A549 (cell line): Measurements from ENCODE around the gene HECTD4. TPM values are rescaled to one million over a fixed set of nuclear protein-coding genes. Genes with fewer than 3 reads are reported as not detected.

Experiments
- ATAC-seq, 2 experiments: fragments of 200-7000 bp in 1 of 2; fragments of >200 bp in 1 of 2; cut with Nextera tagmentation in 1 of 2; cut with Tn5 transposase in 1 of 2; 3 replicates each; pipeline versions ENCODE4 v1.8.0 to v1.9.1; 2018 to 2020; ENCODE audit warnings: mild to moderate bottlenecking in 1 of 2, moderate library complexity in 1 of 2
- CTCF ChIA-PET: fragments of 300-600 bp; sonication (Branson Sonifier 250); formaldehyde crosslinking; extraction: SDS; loops from one replicate; lab custom pipeline; 2021; ENCODE audit warnings: antibody characterized with exemption, inconsistent platforms; lab: Yijun Ruan, JAX
- POLR2A ChIA-PET: fragments of 350-600 bp; formaldehyde crosslinking; extraction: SDS; loops from one replicate; lab custom pipeline; 2021; ENCODE audit warnings: antibody characterized with exemption, inconsistent platforms; lab: Yijun Ruan, JAX
- DNase-seq, 2 experiments: peaks; one replicate each; pipeline versions ENCODE4 v3.0.0 to v3.0.0-alpha.2; 2011 to 2016; ENCODE audit warnings: low read depth in 1 of 2, low spot score in 1 of 2
- FAIRE-seq: peaks from 2 replicates; lab custom pipeline; 2011; peaks lifted over from hg19 to GRCh38; lab: Jason Lieb, UNC
- H3K27ac ChIP-seq, 2 experiments: fragments of >200 bp; sonication (Bioruptor Twin); formaldehyde crosslinking; 3 replicates each; pipeline ENCODE4 v1.5.1; 2016 to 2017
- H3K4me1 ChIP-seq: fragments of >200 bp; sonication (Bioruptor Twin); formaldehyde crosslinking; 3 replicates; pipeline ENCODE4 v1.6.1; 2016
- H3K4me2 ChIP-seq: fragments of >200 bp; sonication (Bioruptor Twin); formaldehyde crosslinking; 3 replicates; pipeline ENCODE4 v1.6.1; 2016
- H3K4me3 ChIP-seq: fragments of >200 bp; sonication (Bioruptor Twin); formaldehyde crosslinking; 3 replicates; pipeline ENCODE4 v1.5.1; 2016
- H3K9me3 ChIP-seq: fragments of >200 bp; sonication (Bioruptor Twin); formaldehyde crosslinking; 3 replicates; pipeline ENCODE4 v1.6.1; 2016
- CEBPB ChIP-seq, 2 experiments: fragments of >200 bp in 1 of 2; sonication (Bioruptor Twin) in 1 of 2; formaldehyde crosslinking in 1 of 2; IDR thresholded peaks; 2 replicates each; pipeline ENCODE4 v1.6.1; 2012 to 2016
- CHD4 ChIP-seq: fragments of 200-600 bp; sonication (generic); IDR thresholded peaks from 2 replicates; pipeline ENCODE4 v1.6.1; 2016; ENCODE audit warnings: antibody characterized with exemption, mild to moderate bottlenecking, borderline replicate concordance
- EHMT2 ChIP-seq: fragments of 200-600 bp; sonication (generic); IDR thresholded peaks from 2 replicates; pipeline ENCODE4 v1.6.1; 2016; ENCODE audit warnings: antibody characterized with exemption, low read depth, mild to moderate bottlenecking, moderate library complexity
- EP300 ChIP-seq, 2 experiments: fragments of >200 bp; sonication (Bioruptor Twin); formaldehyde crosslinking; IDR thresholded peaks; 2 replicates in 1 of 2; 3 replicates in 1 of 2; pipeline ENCODE4 v1.6.1; 2016 to 2017
- FOSB ChIP-seq: fragments of 250-450 bp; sonication (Bioruptor Pico); IDR thresholded peaks from 2 replicates; pipeline ENCODE4 v1.5.0; 2020; ENCODE audit warnings: mild to moderate bottlenecking, moderate library complexity
- FOSL2 ChIP-seq, 2 experiments: fragments of 450-650 bp in 1 of 2; fragments of >200 bp in 1 of 2; sonication (Bioruptor Twin) in 1 of 2; formaldehyde crosslinking; IDR thresholded peaks; 2 replicates each; pipeline versions ENCODE4 v1.5.0 to v1.6.1; 2016 to 2020; ENCODE audit warnings: mild to moderate bottlenecking in 1 of 2, moderate library complexity in 1 of 2
- FOXS1 ChIP-seq: fragments of 250-450 bp; sonication (Bioruptor Pico); IDR thresholded peaks from 2 replicates; pipeline ENCODE4 v1.5.0; 2020; ENCODE audit warnings: mild to moderate bottlenecking, moderate library complexity
- HDAC2 ChIP-seq: fragments of 200-600 bp; sonication (generic); IDR thresholded peaks from 2 replicates; pipeline ENCODE4 v1.6.1; 2016
- HEYL ChIP-seq: fragments of 250-450 bp; sonication (Bioruptor Pico); IDR thresholded peaks from 2 replicates; pipeline ENCODE4 v1.8.0; 2021; ENCODE audit warnings: mild to moderate bottlenecking, moderate library complexity
- HOXB13 ChIP-seq: fragments of 250-450 bp; sonication (Bioruptor Pico); IDR thresholded peaks from 2 replicates; pipeline ENCODE4 v1.5.0; 2020; ENCODE audit warnings: low read depth, mild to moderate bottlenecking, moderate library complexity
- HOXB5 ChIP-seq: fragments of 250-450 bp; sonication (Bioruptor Pico); IDR thresholded peaks from 2 replicates; pipeline ENCODE4 v1.5.0; 2020; ENCODE audit warnings: mild to moderate bottlenecking, moderate library complexity
- KDM5A ChIP-seq: fragments of 200-600 bp; sonication (generic); IDR thresholded peaks from 2 replicates; pipeline ENCODE4 v1.6.1; 2016; ENCODE audit warnings: antibody characterized with exemption, mild to moderate bottlenecking
- MAFK ChIP-seq: fragments of 450-650 bp; IDR thresholded peaks from 2 replicates; pipeline ENCODE4 v1.6.1; 2014; ENCODE audit not compliant: partially characterized antibody
- MAZ ChIP-seq: fragments of 150-350 bp; IDR thresholded peaks from 2 replicates; pipeline ENCODE4 v1.6.1; 2014; ENCODE audit warnings: antibody characterized with exemption, low read depth, low read length, borderline replicate concordance
- NFE2L2 ChIP-seq: fragments of 150-350 bp; conservative IDR thresholded peaks from 2 replicates; pipeline ENCODE4 v1.6.1; 2014; ENCODE audit warnings: low read length
- NR3C1 ChIP-seq: fragments of >200 bp; sonication (Bioruptor Twin); formaldehyde crosslinking; IDR thresholded peaks from 3 replicates; pipeline ENCODE4 v1.6.1; 2017
- POLR2A ChIP-seq: IDR thresholded peaks from 2 replicates; pipeline ENCODE4 v1.6.1; 2012; ENCODE audit warnings: mild to moderate bottlenecking, low read length
- RCOR1 ChIP-seq: fragments of 150-350 bp; IDR thresholded peaks from 2 replicates; pipeline ENCODE4 v1.6.1; 2014; ENCODE audit warnings: antibody characterized with exemption, low read length, low read depth
- RFX5 ChIP-seq: fragments of 450-650 bp; IDR thresholded peaks from 2 replicates; pipeline ENCODE4 v1.7.1; 2014; ENCODE audit warnings: antibody characterized with exemption, mild to moderate bottlenecking, moderate library complexity
- SMC3 ChIP-seq: fragments of >200 bp; sonication (Bioruptor Twin); formaldehyde crosslinking; IDR thresholded peaks from 3 replicates; pipeline ENCODE4 v1.6.1; 2018; ENCODE audit warnings: inconsistent platforms
- SREBF2 ChIP-seq: fragments of 450-650 bp; IDR thresholded peaks from 2 replicates; pipeline ENCODE4 v1.6.1; 2014; ENCODE audit warnings: mild to moderate bottlenecking, moderate library complexity
- TFCP2L1 ChIP-seq: fragments of 250-450 bp; sonication (Bioruptor Pico); IDR thresholded peaks from 2 replicates; pipeline ENCODE4 v1.5.0; 2021; ENCODE audit warnings: mild to moderate bottlenecking
- ZC3H11A ChIP-seq: fragments of 450-650 bp; IDR thresholded peaks from 2 replicates; pipeline ENCODE4 v1.6.1; 2014; ENCODE audit warnings: antibody characterized with exemption, mild to moderate bottlenecking
- ZNF302 ChIP-seq: fragments of 250-450 bp; sonication (Bioruptor Pico); IDR thresholded peaks from 2 replicates; pipeline ENCODE4 v1.9.0; 2021; ENCODE audit warnings: inconsistent platforms, mild to moderate bottlenecking, moderate library complexity
- ZSCAN20 ChIP-seq: fragments of 250-450 bp; sonication (Bioruptor Pico); IDR thresholded peaks from 2 replicates; pipeline ENCODE4 v1.8.0; 2022; ENCODE audit warnings: mild to moderate bottlenecking, moderate library complexity
- WGBS: methylation state at CpG from one replicate; pipeline ENCODE4 v1.1.6; 2017; ENCODE audit errors: missing lambda C conversion rate; 5-methylcytosine and 5-hydroxymethylcytosine counted together
- polyA plus RNA-seq, 4 experiments: library from polyadenylated mRNA; depleted of rRNA in 3 of 4; stranded (reverse); fragments of >200 nt; fragmentation: RNase III in 1 of 4; extraction: RNeasy Plus Mini Kit Qiagen cat#74134 plus additional on column Dnase treatment in 1 of 4; gene quantifications; 2 replicates in 3 of 4; 3 replicates in 1 of 4; pipeline ENCODE4 v1.2.3, GENCODE V29; 2011 to 2017
- TF ChIP-seq, protein P1 (sequence below): fragments of >200 bp; sonication (Bioruptor Twin); formaldehyde crosslinking; IDR thresholded peaks from 2 replicates; pipeline ENCODE4 v1.6.1; 2016
- TF ChIP-seq, protein P2 (sequence below): IDR thresholded peaks from 2 replicates; pipeline ENCODE4 v1.6.1; 2012
- TF ChIP-seq, protein P3 (sequence below): IDR thresholded peaks from 2 replicates; pipeline ENCODE4 v1.6.1; 2012; ENCODE audit warnings: low read depth, borderline replicate concordance

The HECTD4 gene
- polyA plus RNA-seq, 2 of the 4 experiments (the other 2 are of a cell fraction) = 9.9 to 14.7 TPM

DNA sequence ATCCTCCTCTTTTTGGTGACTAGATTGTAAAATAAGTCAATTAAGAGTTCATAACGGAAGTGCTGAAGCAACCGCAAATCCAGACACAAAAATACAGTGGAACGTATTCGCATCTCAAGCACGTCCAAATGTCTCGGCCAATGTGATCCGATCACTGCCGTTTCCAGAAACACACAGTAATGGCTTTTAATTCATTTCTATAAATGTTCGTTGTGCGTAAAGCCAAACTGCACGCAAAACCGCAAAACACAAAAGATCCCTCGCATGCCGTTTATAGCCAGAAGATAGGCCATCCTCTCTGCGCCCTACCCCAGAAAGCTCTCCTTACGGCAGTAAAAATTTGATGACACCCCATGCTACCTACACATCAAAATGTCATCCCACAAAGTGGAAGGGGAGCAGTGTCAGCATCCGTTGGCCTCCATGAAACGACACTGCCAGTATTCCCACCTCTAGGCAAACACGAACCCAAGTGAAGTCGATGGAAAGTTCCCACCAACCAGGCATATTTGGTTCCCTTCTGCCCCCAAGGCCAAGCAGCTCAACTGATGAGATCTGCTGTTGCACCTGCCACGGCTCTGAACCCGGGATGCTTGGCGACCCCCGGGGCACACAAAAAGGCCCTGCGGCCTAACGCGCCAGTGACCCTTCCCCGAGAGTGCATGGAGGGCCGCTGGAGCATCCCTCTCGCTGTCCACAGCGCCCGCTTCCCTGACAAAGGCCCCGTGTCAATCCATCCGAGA lies 1.4 kb downstream of the HECTD4 start:
- H3K9me3 ChIP-seq = no peaks in the 10 kb centered on the region
- DNase-seq (no peak), FAIRE-seq (no peak), ATAC-seq (no peak)
- H3K4me3 ChIP-seq = peak overlapping the region; percentile 100
- WGBS = 68% methylated on average over 33 of the region's 34 CpGs
- peak overlapping the region; percentile 84 to 94 for H3K27ac ChIP-seq
- ChIA-PET POLR2A (no interaction called here), CTCF (interaction anchor here (0.9 kb wide), 1 partner anchor 182 kb away, joined by 3 read pairs; no protein-coding TSS in a partner anchor)
- H3K4me1 ChIP-seq = peaks cover 5% of the 10 kb centered on the region; the same call in 2 of the 3 replicates
- peak overlapping the region; percentile 88 for H3K4me2 ChIP-seq
- TF ChIP-seq EP300 (IDR thresholded peaks at IDR 0.05) (no peak), HOXB5 (CRISPR knock-in tag) (no peak), SREBF2 (no peak)

DNA sequence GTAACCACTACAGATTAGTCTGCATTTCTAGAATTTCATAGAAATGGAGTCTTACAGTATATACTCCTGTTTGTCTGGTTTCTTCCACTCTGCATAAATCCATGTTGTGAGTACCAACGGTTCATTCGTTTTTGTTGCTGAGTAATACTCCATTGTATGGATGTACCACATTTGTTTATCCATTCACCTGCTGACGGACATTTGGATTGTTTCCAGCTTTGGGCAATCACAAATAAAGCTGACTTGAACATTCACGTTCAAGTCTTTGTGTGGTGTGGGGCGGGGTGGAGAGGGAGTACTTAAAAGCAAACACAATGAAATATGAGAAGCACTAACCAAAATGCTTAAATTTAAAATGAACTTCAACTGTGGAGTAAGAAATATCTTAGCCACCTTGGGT lies 7.1 kb downstream of the HECTD4 start:
- DNase-seq (peak in 1 of 2 experiments; percentile 29), ATAC-seq (no peak), FAIRE-seq (no peak)
- ChIA-PET POLR2A (no interaction called here), CTCF (interaction anchor here (1.1 kb wide), 1 partner anchor 177 kb away, joined by 4 read pairs; no protein-coding TSS in a partner anchor)
- TF ChIP-seq RCOR1 (no peak), RFX5 (no peak), NR3C1 (no peak), MAZ (no peak), KDM5A (no peak), FOSL2 (IDR thresholded peaks at IDR 0.05) (no peak), FOSL2 (CRISPR knock-in tag; IDR thresholded peaks at IDR 0.05) (no peak)
- Histone ChIP-seq H3K4me1 (peaks cover 8% of the 10 kb centered on the region; the same call in 2 of the 3 replicates), H3K27ac (no peak overlapping the region), H3K4me2 (no peak overlapping the region), H3K4me3 (no peak overlapping the region), H3K9me3 (0 out of 3 replicates have a peak, but pooled peaks cover 4% of the 10 kb centered on the region)
- 67% methylated on average over 5 of the region's 5 CpGs for WGBS

DNA sequence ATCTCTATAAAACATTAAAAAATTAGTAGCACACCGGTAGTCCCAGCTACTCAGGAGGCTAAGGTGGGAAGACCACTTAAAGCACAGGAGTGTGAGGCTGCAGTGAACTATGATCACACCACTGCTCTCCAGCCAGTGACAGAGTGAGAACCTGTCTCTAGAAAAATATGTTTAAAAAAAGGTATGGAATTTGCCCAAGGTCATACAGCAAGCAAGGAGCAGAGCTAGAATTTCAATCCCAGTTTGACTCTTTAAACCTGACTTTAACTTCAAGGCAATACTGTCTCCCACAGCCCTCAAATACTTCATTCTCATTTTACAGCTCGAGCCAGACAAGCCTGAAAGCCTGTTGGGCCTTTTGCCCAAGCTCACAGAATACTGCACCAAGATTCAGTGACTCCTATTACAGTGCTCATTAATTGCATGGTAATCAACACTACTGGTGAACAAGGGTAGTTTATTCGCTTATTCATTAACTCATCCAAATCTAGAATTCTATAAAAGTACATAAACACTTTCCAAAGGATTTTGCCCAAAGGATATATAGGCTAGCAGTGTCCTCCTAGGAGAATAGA lies 8.0 kb downstream of the HECTD4 start:
- WGBS = 83% methylated on average over 3 of the region's 3 CpGs
- Histone ChIP-seq H3K4me2 (no peak overlapping the region), H3K27ac (no peak overlapping the region), H3K4me3 (no peak overlapping the region), H3K9me3 (0 out of 3 replicates have a peak, but pooled peaks cover 4% of the 10 kb centered on the region), H3K4me1 (peaks cover 8% of the 10 kb centered on the region; the same call in 2 of the 3 replicates)
- ChIA-PET POLR2A (no interaction called here), CTCF (interaction anchor here (0.5 kb wide), 1 partner anchor 11 kb away, joined by 3 read pairs; no protein-coding TSS in a partner anchor)
- no peak for TF ChIP-seq ZSCAN20 (CRISPR knock-in tag)
- TF ChIP-seq, protein P1, sequence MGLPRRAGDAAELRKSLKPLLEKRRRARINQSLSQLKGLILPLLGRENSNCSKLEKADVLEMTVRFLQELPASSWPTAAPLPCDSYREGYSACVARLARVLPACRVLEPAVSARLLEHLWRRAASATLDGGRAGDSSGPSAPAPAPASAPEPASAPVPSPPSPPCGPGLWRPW = no peak
- TF ChIP-seq HEYL = no peak
- no peak for TF ChIP-seq CEBPB (IDR thresholded peaks at IDR 0.05)
- no peak for TF ChIP-seq NFE2L2
- TF ChIP-seq EHMT2 = no peak
- TF ChIP-seq TFCP2L1 (CRISPR knock-in tag) = no peak
- FAIRE-seq = no peak
- no peak for ATAC-seq
- no peak for DNase-seq

DNA sequence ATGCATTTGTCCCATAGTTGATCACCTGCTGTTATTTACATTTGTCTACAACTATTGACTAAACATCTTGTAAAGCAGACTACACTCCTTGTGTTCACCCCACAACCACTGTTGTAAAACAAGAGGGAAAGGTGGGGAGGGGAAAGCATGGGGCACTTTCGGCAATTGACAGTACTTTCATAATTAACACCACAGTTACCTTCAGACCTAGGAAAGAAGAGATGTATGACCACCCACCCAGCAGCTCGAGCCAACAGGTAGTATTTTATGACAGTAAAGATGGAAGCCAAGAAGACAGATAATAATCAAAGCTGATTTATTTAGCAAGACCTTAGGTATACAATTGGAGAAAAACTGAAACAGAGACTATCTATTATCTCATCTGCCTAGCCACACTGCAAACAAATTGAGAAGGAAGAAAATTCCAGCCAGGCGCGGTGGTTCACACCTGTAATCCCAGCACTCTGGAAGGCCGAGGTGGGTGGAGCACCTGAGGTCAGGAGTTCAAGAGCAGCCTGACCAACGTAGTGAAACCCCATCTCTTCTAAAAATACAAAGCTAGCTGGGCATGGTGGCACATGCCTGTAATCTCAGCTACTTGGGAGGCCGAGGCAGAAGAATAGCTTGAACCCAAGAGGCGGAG lies 11.2 kb downstream of the HECTD4 start:
- Histone ChIP-seq H3K4me3 (no peak overlapping the region), H3K4me1 (peaks cover 8% of the 10 kb centered on the region; the same call in 2 of the 3 replicates), H3K27ac (no peak overlapping the region), H3K4me2 (no peak overlapping the region), H3K9me3 (0 out of 3 replicates have a peak, but pooled peaks cover 4% of the 10 kb centered on the region)
- FAIRE-seq = no peak
- 80% methylated on average over 8 of the region's 8 CpGs for WGBS
- ChIA-PET CTCF (interaction anchor here (0.9 to 1.6 kb wide), 4 partner anchors 16 to 173 kb away, joined by 3 to 4 read pairs (median 3); no protein-coding TSS in a partner anchor), POLR2A (interaction anchor here (0.5 to 1.1 kb wide), 2 partner anchors 16 to 455 kb away, joined by 3 to 7 read pairs; no protein-coding TSS in a partner anchor)
- ATAC-seq = no peak
- DNase-seq = no peak
- no peak for TF ChIP-seq FOXS1 (CRISPR knock-in tag)
- TF ChIP-seq FOSB (CRISPR knock-in tag) = no peak
- TF ChIP-seq HOXB13 = no peak
- no peak for TF ChIP-seq POLR2A
- TF ChIP-seq MAFK = no peak
- TF ChIP-seq HDAC2 = no peak
- TF ChIP-seq ZC3H11A = no peak
- TF ChIP-seq HOXB5 (CRISPR knock-in tag) = no peak
- no peak for TF ChIP-seq CHD4
- TF ChIP-seq, protein P2, sequence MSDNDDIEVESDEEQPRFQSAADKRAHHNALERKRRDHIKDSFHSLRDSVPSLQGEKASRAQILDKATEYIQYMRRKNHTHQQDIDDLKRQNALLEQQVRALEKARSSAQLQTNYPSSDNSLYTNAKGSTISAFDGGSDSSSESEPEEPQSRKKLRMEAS = no peak
- no peak for TF ChIP-seq ZNF302 (CRISPR knock-in tag)
- TF ChIP-seq, protein P1 = no peak
- TF ChIP-seq, protein P3, sequence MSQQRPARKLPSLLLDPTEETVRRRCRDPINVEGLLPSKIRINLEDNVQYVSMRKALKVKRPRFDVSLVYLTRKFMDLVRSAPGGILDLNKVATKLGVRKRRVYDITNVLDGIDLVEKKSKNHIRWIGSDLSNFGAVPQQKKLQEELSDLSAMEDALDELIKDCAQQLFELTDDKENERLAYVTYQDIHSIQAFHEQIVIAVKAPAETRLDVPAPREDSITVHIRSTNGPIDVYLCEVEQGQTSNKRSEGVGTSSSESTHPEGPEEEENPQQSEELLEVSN = no peak
- TF ChIP-seq SMC3 = no peak
- TF ChIP-seq HEYL = no peak
